ENCODE results near the gene STX4. TPM values are rescaled to one million over a fixed set of nuclear protein-coding genes. Genes with fewer than 3 reads are reported as not detected.

Gene STX4
- total RNA-seq, 1 experiment from 2014 or later = 26.0 TPM

DNA sequence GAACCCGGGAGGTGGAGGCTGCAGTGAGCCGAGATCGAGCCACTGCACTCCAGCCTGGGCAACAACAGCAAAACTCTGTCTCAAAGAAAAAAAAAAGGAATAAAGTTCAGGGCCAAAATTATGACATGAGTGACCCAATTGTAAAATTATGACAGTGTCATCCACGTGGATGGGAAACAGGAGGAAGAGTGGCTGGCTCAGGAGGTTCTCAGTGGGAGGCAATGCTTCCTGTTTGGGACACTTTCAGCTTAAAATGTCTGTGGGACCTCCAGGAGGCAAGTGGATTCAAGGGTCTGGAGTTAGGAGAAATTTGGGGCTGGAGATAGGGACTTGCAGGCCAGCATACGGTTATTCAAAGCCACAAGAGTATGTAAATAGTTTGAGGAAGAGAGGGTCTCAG lies 8.0 kb upstream of the STX4 start:
- H3K9ac ChIP-seq (ENCODE audit: low read length) = no peak overlapping the region
- no peak overlapping the region for H2AFZ ChIP-seq (ENCODE audit: low read depth, low read length, poor library complexity, severe bottlenecking)
- H4K20me1 ChIP-seq (ENCODE audit: insufficient read depth) = no peaks in the 10 kb centered on the region
- no peak for TF ChIP-seq CBX3 (IDR thresholded peaks at IDR 0.05; ENCODE audit: low read depth)
- no peak for TF ChIP-seq SIN3A (IDR thresholded peaks at IDR 0.05; ENCODE audit: low read depth)
- no peak for TF ChIP-seq POLR2AphosphoS5 (IDR thresholded peaks at IDR 0.05; ENCODE audit: low read depth, low read length)
- no peak overlapping the region for H3K27ac ChIP-seq (ENCODE audit: low read depth, low read length)
- ChIA-PET CTCF (no interaction called here), RAD21 (ENCODE audit: low non-redundant PET in 1 of 2, low total read pairs in 2 of 2, uncharacterized antibody in 2 of 2, unreplicated experiment in 2 of 2) (no interaction called here), POLR2A (no interaction called here)
- no peak for ATAC-seq
- peaks cover 5 to 7% of the 10 kb centered on the region in 2 experiments; a peak in 1 of 4 replicates for H3K4me1 ChIP-seq (ENCODE audit: control insufficient read depth in 1 of 2, insufficient read depth in 2 of 2, low read length in 2 of 2)
- no peaks in the 10 kb centered on the region for H3K9me3 ChIP-seq (ENCODE audit: control insufficient read depth in 1 of 2, insufficient read depth in 1 of 2, low read depth in 1 of 2, low read length in 2 of 2)
- intact Hi-C loops (cut with micrococcal nuclease) = no loop called here
- no peaks in the 10 kb centered on the region for H3K36me3 ChIP-seq (ENCODE audit: control insufficient read depth in 1 of 2, insufficient read depth in 2 of 2, low read length in 2 of 2)
- no peak overlapping the region for H3K4me3 ChIP-seq (replicated peaks in 1 of 2; ENCODE audit: low read depth in 1 of 2, low read length in 2 of 2)
- H3K79me2 ChIP-seq (ENCODE audit: insufficient read depth, low read length) = no peaks in the 10 kb centered on the region
- no TSS peak for BruUV-seq (replicated peaks)
- no peak overlapping the region for H3K4me2 ChIP-seq (ENCODE audit: low read length)
- no peaks in the 10 kb centered on the region for H3K9me2 ChIP-seq (ENCODE audit: insufficient read depth)
- H3K27me3 ChIP-seq (ENCODE audit: insufficient read depth, low read length) = no peaks in the 10 kb centered on the region
- DNase-seq (ENCODE audit: low read depth, low spot score) = no peak

GRCh38 chr16:31029272-31029671 lies 4.1 kb upstream of the STX4 start:
- Histone ChIP-seq H3K4me3 (replicated peaks in 1 of 2; ENCODE audit: low read depth in 1 of 2, low read length in 2 of 2) (no peak overlapping the region), H3K36me3 (ENCODE audit: control insufficient read depth in 1 of 2, insufficient read depth in 2 of 2, low read length in 2 of 2) (no peaks in the 10 kb centered on the region), H3K9ac (ENCODE audit: low read length) (no peak overlapping the region), H3K9me2 (ENCODE audit: insufficient read depth) (no peaks in the 10 kb centered on the region), H3K79me2 (ENCODE audit: insufficient read depth, low read length) (peaks cover 5% of the 10 kb centered on the region; the same call in 1 of the 2 replicates), H3K27me3 (ENCODE audit: insufficient read depth, low read length) (no peaks in the 10 kb centered on the region), H3K9me3 (ENCODE audit: control insufficient read depth in 1 of 2, insufficient read depth in 1 of 2, low read depth in 1 of 2, low read length in 2 of 2) (no peaks in the 10 kb centered on the region), H3K4me1 (ENCODE audit: control insufficient read depth in 1 of 2, insufficient read depth in 2 of 2, low read length in 2 of 2) (peaks cover 10 to 18% of the 10 kb centered on the region in 2 experiments), H3K27ac (ENCODE audit: low read depth, low read length) (no peak overlapping the region), H2AFZ (ENCODE audit: low read depth, low read length, poor library complexity, severe bottlenecking) (no peak overlapping the region), H4K20me1 (ENCODE audit: insufficient read depth) (no peaks in the 10 kb centered on the region), H3K4me2 (ENCODE audit: low read length) (no peak overlapping the region)
- RAD21 ChIA-PET (ENCODE audit: low non-redundant PET in 1 of 2, low total read pairs in 2 of 2, uncharacterized antibody in 2 of 2, unreplicated experiment in 2 of 2) = no interaction called here
- BruUV-seq (replicated peaks) = no TSS peak
- TF ChIP-seq CBX3 (IDR thresholded peaks at IDR 0.05; ENCODE audit: low read depth) (no peak), ELF1 (IDR thresholded peaks at IDR 0.05; ENCODE audit: borderline replicate concordance, low read depth) (no peak), RAD21 (IDR thresholded peaks at IDR 0.05; ENCODE audit: low read depth) (no peak), CEBPB (IDR thresholded peaks at IDR 0.05; ENCODE audit: low read depth) (no peak), TCF7L2 (IDR thresholded peaks at IDR 0.05; ENCODE audit: borderline replicate concordance, extremely low read depth, insufficient read depth, insufficient read length) (no peak), SIN3A (IDR thresholded peaks at IDR 0.05; ENCODE audit: low read depth) (no peak), POLR2A (IDR thresholded peaks at IDR 0.05; ENCODE audit: borderline replicate concordance, extremely low read depth, insufficient read depth, insufficient read length) (no peak), EGR1 (IDR thresholded peaks at IDR 0.05; ENCODE audit: low read depth) (no peak)
- TF ChIP-seq, protein P1, sequence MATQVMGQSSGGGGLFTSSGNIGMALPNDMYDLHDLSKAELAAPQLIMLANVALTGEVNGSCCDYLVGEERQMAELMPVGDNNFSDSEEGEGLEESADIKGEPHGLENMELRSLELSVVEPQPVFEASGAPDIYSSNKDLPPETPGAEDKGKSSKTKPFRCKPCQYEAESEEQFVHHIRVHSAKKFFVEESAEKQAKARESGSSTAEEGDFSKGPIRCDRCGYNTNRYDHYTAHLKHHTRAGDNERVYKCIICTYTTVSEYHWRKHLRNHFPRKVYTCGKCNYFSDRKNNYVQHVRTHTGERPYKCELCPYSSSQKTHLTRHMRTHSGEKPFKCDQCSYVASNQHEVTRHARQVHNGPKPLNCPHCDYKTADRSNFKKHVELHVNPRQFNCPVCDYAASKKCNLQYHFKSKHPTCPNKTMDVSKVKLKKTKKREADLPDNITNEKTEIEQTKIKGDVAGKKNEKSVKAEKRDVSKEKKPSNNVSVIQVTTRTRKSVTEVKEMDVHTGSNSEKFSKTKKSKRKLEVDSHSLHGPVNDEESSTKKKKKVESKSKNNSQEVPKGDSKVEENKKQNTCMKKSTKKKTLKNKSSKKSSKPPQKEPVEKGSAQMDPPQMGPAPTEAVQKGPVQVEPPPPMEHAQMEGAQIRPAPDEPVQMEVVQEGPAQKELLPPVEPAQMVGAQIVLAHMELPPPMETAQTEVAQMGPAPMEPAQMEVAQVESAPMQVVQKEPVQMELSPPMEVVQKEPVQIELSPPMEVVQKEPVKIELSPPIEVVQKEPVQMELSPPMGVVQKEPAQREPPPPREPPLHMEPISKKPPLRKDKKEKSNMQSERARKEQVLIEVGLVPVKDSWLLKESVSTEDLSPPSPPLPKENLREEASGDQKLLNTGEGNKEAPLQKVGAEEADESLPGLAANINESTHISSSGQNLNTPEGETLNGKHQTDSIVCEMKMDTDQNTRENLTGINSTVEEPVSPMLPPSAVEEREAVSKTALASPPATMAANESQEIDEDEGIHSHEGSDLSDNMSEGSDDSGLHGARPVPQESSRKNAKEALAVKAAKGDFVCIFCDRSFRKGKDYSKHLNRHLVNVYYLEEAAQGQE (IDR thresholded peaks at IDR 0.05; ENCODE audit: low read depth) = no peak
- TF ChIP-seq, protein P2, sequence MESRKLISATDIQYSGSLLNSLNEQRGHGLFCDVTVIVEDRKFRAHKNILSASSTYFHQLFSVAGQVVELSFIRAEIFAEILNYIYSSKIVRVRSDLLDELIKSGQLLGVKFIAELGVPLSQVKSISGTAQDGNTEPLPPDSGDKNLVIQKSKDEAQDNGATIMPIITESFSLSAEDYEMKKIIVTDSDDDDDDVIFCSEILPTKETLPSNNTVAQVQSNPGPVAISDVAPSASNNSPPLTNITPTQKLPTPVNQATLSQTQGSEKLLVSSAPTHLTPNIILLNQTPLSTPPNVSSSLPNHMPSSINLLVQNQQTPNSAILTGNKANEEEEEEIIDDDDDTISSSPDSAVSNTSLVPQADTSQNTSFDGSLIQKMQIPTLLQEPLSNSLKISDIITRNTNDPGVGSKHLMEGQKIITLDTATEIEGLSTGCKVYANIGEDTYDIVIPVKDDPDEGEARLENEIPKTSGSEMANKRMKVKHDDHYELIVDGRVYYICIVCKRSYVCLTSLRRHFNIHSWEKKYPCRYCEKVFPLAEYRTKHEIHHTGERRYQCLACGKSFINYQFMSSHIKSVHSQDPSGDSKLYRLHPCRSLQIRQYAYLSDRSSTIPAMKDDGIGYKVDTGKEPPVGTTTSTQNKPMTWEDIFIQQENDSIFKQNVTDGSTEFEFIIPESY (IDR thresholded peaks at IDR 0.05; ENCODE audit: extremely low read depth, insufficient replicate concordance, low read length) = no peak
- CTCF ChIA-PET = no interaction called here
- intact Hi-C loops (cut with micrococcal nuclease) = no loop called here
- POLR2A ChIA-PET = no interaction called here
- ATAC-seq (no peak), DNase-seq (ENCODE audit: low read depth, low spot score) (no peak)
